H9 (cell line): ENCODE measurements around the gene SBNO1. TPM values are rescaled to one million over a fixed set of nuclear protein-coding genes. Genes with fewer than 3 reads are reported as not detected.

Experiments used
- DNase-seq: peaks from one replicate; pipeline ENCODE4 v3.0.0-alpha.2; 2017
- H2AFZ ChIP-seq: one replicate; pipeline ENCODE4 v1.6.1; 2013; ENCODE audit warnings: mild to moderate bottlenecking, low read length, control low read depth, moderate library complexity
- H2AK5ac ChIP-seq: 2 replicates; pipeline ENCODE4 v1.6.1; 2013; ENCODE audit warnings: low read length, control low read depth, mixed read lengths; ENCODE audit not compliant: insufficient read length
- H2BK120ac ChIP-seq: one replicate; pipeline ENCODE4 v1.6.1; 2013; ENCODE audit warnings: low read depth, mild to moderate bottlenecking, low read length, control low read depth, inconsistent platforms; ENCODE audit not compliant: poor library complexity, severe bottlenecking
- H2BK12ac ChIP-seq: 2 replicates; pipeline ENCODE4 v1.6.1; 2013; ENCODE audit warnings: low read length, control low read depth, mixed read lengths, low read depth; ENCODE audit not compliant: insufficient read length
- H2BK15ac ChIP-seq: 2 replicates; pipeline ENCODE4 v1.6.1; 2013; ENCODE audit warnings: low read depth, low read length, control low read depth
- H2BK20ac ChIP-seq: one replicate; pipeline ENCODE4 v1.6.1; 2013; ENCODE audit warnings: low read depth, mild to moderate bottlenecking, low read length, control low read depth, inconsistent platforms; ENCODE audit not compliant: poor library complexity, severe bottlenecking
- H2BK5ac ChIP-seq: 2 replicates; pipeline ENCODE4 v1.6.1; 2013; ENCODE audit warnings: low read length, control low read depth, mixed read lengths; ENCODE audit not compliant: insufficient read length
- H3K14ac ChIP-seq: 2 replicates; pipeline ENCODE4 v1.6.1; 2013; ENCODE audit warnings: low read length, control low read depth; ENCODE audit not compliant: insufficient read depth
- H3K18ac ChIP-seq: 2 replicates; pipeline ENCODE4 v1.6.1; 2013; ENCODE audit warnings: low read depth, mild to moderate bottlenecking, mixed read lengths, low read length, control low read depth; ENCODE audit not compliant: insufficient read length
- H3K23ac ChIP-seq: 2 replicates; pipeline ENCODE4 v1.6.1; 2013; ENCODE audit warnings: low read length, control low read depth, mixed read lengths, low read depth; ENCODE audit not compliant: insufficient read length
- H3K23me2 ChIP-seq: 2 replicates; pipeline ENCODE4 v1.6.1; 2013; ENCODE audit warnings: low read depth, mild to moderate bottlenecking, mixed read lengths, low read length, control low read depth; ENCODE audit not compliant: insufficient read length, poor library complexity, severe bottlenecking
- H3K27ac ChIP-seq: 2 replicates; pipeline ENCODE4 v1.5.1; 2013; ENCODE audit warnings: low read length, control low read depth, mixed read lengths, low read depth; ENCODE audit not compliant: insufficient read length
- H3K27me3 ChIP-seq: 2 replicates; pipeline ENCODE4 v1.6.1; 2013; ENCODE audit warnings: low read length, control low read depth, inconsistent platforms; ENCODE audit not compliant: insufficient read depth
- H3K4ac ChIP-seq: 2 replicates; pipeline ENCODE4 v1.6.1; 2013; ENCODE audit warnings: low read depth, mild to moderate bottlenecking, control low read depth, inconsistent platforms, low read length, moderate library complexity
- H3K4me1 ChIP-seq: 2 replicates; pipeline ENCODE4 v1.6.1; 2013; ENCODE audit warnings: low read length, control low read depth, inconsistent platforms; ENCODE audit not compliant: insufficient read depth
- H3K4me2 ChIP-seq: 2 replicates; pipeline ENCODE4 v1.6.1; 2013; ENCODE audit warnings: low read length, control low read depth, mixed read lengths; ENCODE audit not compliant: insufficient read length, insufficient read depth
- H3K56ac ChIP-seq: 2 replicates; pipeline ENCODE4 v1.6.1; 2013; ENCODE audit warnings: low read depth, mild to moderate bottlenecking, mixed read lengths, low read length, control low read depth; ENCODE audit not compliant: insufficient read length
- H3K79me1 ChIP-seq: 2 replicates; pipeline ENCODE4 v1.6.1; 2013; ENCODE audit warnings: low read depth, mild to moderate bottlenecking, moderate library complexity, low read length, control low read depth, inconsistent platforms; ENCODE audit not compliant: insufficient read depth, poor library complexity, severe bottlenecking
- H3K79me2 ChIP-seq: 2 replicates; pipeline ENCODE4 v1.6.1; 2013; ENCODE audit warnings: low read length, control low read depth, inconsistent platforms; ENCODE audit not compliant: insufficient read depth
- H3K9ac ChIP-seq: 2 replicates; pipeline ENCODE4 v1.6.1; 2013; ENCODE audit warnings: low read length, control low read depth, mixed read lengths; ENCODE audit not compliant: insufficient read length; ENCODE audit errors: extremely low read depth
- H3K9me3 ChIP-seq: one replicate; pipeline ENCODE4 v1.6.1; 2013; ENCODE audit warnings: low read depth, low read length, inconsistent platforms; ENCODE audit not compliant: control insufficient read depth
- H3T11ph ChIP-seq: one replicate; pipeline ENCODE4 v1.6.1; 2013; ENCODE audit warnings: mild to moderate bottlenecking, low read length, control low read depth, inconsistent platforms
- H4K20me1 ChIP-seq: one replicate; pipeline ENCODE4 v1.6.1; 2013; ENCODE audit not compliant: control insufficient read depth, insufficient read length, insufficient read depth
- H4K5ac ChIP-seq: 2 replicates; pipeline ENCODE4 v1.6.1; 2013; ENCODE audit warnings: low read depth, mild to moderate bottlenecking, mixed read lengths, low read length, control low read depth; ENCODE audit not compliant: insufficient read length
- H4K8ac ChIP-seq: replicated peaks from 2 replicates; pipeline ENCODE4 v1.6.1; 2013; ENCODE audit warnings: low read length, control low read depth, mixed read lengths, low read depth; ENCODE audit not compliant: insufficient read length
- H4K91ac ChIP-seq: 2 replicates; pipeline ENCODE4 v1.6.1; 2013; ENCODE audit warnings: low read depth, mild to moderate bottlenecking, moderate library complexity, mixed read lengths, low read length, control low read depth; ENCODE audit not compliant: insufficient read length
- H3K27ac Mint-ChIP-seq, 3 experiments: 2 replicates in 2 of 3; 3 replicates in 1 of 3; pipeline ENCODE4 v1.8.0; 2020 to 2021; ENCODE audit warnings: mixed read lengths in 3 of 3, mild to moderate bottlenecking in 1 of 3, moderate library complexity in 1 of 3
- H3K27me3 Mint-ChIP-seq: 2 replicates; pipeline ENCODE4 v1.8.0; 2021; ENCODE audit warnings: low read depth, mild to moderate bottlenecking, moderate library complexity, mixed read lengths
- H3K36me3 Mint-ChIP-seq, 3 experiments: 2 replicates in 2 of 3; 3 replicates in 1 of 3; pipeline ENCODE4 v1.8.0; 2020 to 2021; ENCODE audit warnings: low read depth in 3 of 3, mixed read lengths in 3 of 3; ENCODE audit not compliant: insufficient read depth in 1 of 3
- H3K4me1 Mint-ChIP-seq, 2 experiments: 2 replicates each; pipeline ENCODE4 v1.8.0; 2020; ENCODE audit warnings: mixed read lengths in 2 of 2
- H3K4me3 Mint-ChIP-seq, 2 experiments: 2 replicates in 1 of 2; 3 replicates in 1 of 2; pipeline ENCODE4 v1.8.0; 2020 to 2021; ENCODE audit warnings: mild to moderate bottlenecking in 2 of 2, mixed read lengths in 2 of 2, moderate library complexity in 1 of 2
- H3K9me3 Mint-ChIP-seq, 2 experiments: 2 replicates in 1 of 2; 3 replicates in 1 of 2; pipeline ENCODE4 v1.8.0; 2020; ENCODE audit warnings: mild to moderate bottlenecking in 2 of 2, mixed read lengths in 2 of 2, moderate library complexity in 1 of 2
- whole genome bisulfite sequencing: extraction: QIAGEN DNeasy Blood & Tissue Kit; methylation state at CpG from one replicate; pipeline ENCODE4 v1.1.7; 2013; ENCODE audit warnings: missing lambda C conversion rate, low lambda C conversion rate, mixed read lengths; ENCODE audit not compliant: insufficient read length; ENCODE audit errors: extremely low coverage; 5-methylcytosine and 5-hydroxymethylcytosine counted together
- total RNA-seq: library from RNA; stranded (reverse); gene quantifications from 2 replicates; pipeline ENCODE4 v1.2.1, GENCODE V29; 2021
- TF ChIP-seq, protein P1 (sequence below): fragments of 200-600 bp; sonication (generic); conservative IDR thresholded peaks from 3 replicates; pipeline ENCODE4 v1.8.0; 2021; ENCODE audit warnings: antibody characterized with exemption, mild to moderate bottlenecking

The SBNO1 gene
- total RNA-seq, 1 experiment from 2014 or later = 47.5 TPM

DNA sequence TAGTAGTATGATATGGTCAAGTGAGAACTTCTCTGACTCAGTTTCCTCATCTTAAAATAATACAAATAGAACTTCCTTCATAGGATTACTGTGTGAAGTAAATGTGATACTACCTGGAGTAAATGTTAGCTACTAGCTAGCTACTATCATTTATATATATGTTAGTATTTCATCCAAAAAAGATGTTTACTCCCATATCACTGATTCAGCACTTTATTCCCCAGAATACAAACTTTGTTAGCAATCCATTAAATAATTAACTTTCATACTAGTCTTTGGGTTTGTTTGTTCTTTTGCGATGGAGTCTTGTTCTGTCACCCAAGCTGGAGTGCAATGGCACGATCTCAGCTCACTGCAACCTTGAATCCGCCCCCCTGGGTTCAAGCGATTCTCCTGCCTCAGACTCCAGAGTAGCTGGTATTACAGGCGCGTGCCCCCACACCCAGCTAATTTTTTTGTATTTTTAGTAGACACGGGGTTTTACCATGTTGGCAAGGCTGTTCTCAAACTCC lies 8.4 kb downstream of the SBNO1 start:
- H3K4ac ChIP-seq = no peak overlapping the region
- H3K27ac ChIP-seq = no peak overlapping the region
- no peak overlapping the region for H4K8ac ChIP-seq
- no peaks in the 10 kb centered on the region for H3K9me3 ChIP-seq
- no peaks in the 10 kb centered on the region for H3K27me3 ChIP-seq
- H2BK20ac ChIP-seq = no peak overlapping the region
- no peak overlapping the region for H2BK15ac ChIP-seq
- no peak overlapping the region for H3K56ac ChIP-seq
- no peak overlapping the region for H3K18ac ChIP-seq
- H3K27me3 Mint-ChIP-seq = no peaks in the 10 kb centered on the region
- no peak for DNase-seq
- H3T11ph ChIP-seq = no peak overlapping the region
- H2BK5ac ChIP-seq = no peak overlapping the region
- no peak overlapping the region for H2AFZ ChIP-seq
- peaks cover 5 to 12% of the 10 kb centered on the region in 2 experiments for H3K4me1 Mint-ChIP-seq
- no peak overlapping the region for H2BK12ac ChIP-seq
- H3K14ac ChIP-seq = no peak overlapping the region
- no peak overlapping the region for H3K9ac ChIP-seq
- H3K36me3 Mint-ChIP-seq = peaks cover 0 to 9% (median 7%) of the 10 kb centered on the region in 3 experiments; a peak in 4 of 7 replicates
- no peak overlapping the region for H3K27ac Mint-ChIP-seq
- no peak overlapping the region for H3K23ac ChIP-seq
- WGBS = no CpG with 5 or more reads among the region's 7 CpGs
- TF ChIP-seq, protein P1, sequence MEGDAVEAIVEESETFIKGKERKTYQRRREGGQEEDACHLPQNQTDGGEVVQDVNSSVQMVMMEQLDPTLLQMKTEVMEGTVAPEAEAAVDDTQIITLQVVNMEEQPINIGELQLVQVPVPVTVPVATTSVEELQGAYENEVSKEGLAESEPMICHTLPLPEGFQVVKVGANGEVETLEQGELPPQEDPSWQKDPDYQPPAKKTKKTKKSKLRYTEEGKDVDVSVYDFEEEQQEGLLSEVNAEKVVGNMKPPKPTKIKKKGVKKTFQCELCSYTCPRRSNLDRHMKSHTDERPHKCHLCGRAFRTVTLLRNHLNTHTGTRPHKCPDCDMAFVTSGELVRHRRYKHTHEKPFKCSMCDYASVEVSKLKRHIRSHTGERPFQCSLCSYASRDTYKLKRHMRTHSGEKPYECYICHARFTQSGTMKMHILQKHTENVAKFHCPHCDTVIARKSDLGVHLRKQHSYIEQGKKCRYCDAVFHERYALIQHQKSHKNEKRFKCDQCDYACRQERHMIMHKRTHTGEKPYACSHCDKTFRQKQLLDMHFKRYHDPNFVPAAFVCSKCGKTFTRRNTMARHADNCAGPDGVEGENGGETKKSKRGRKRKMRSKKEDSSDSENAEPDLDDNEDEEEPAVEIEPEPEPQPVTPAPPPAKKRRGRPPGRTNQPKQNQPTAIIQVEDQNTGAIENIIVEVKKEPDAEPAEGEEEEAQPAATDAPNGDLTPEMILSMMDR = no peak
- no peak overlapping the region for H2BK120ac ChIP-seq
- no peaks in the 10 kb centered on the region for H4K20me1 ChIP-seq
- no peaks in the 10 kb centered on the region for H3K9me3 Mint-ChIP-seq
- H4K5ac ChIP-seq = no peak overlapping the region
- no peaks in the 10 kb centered on the region for H3K23me2 ChIP-seq
- H3K79me1 ChIP-seq = peaks cover 15% of the 10 kb centered on the region
- H3K4me3 Mint-ChIP-seq = no peak overlapping the region
- H3K4me1 ChIP-seq = peaks cover 2% of the 10 kb centered on the region; the same call in 1 of the 2 replicates
- no peak overlapping the region for H4K91ac ChIP-seq
- H3K79me2 ChIP-seq = peaks cover 51% of the 10 kb centered on the region; the same call in 1 of the 2 replicates
- no peak overlapping the region for H3K4me2 ChIP-seq
- H2AK5ac ChIP-seq = no peak overlapping the region
